GM18520 (cell line): ENCODE data around the gene SEC61B.
A peak's percentile ranks its signal among the peaks of the same experiment; 100 is the strongest.

Experiments used
- ATAC-seq: cut with Tn5 transposase; IDR thresholded peaks from one replicate; pipeline ENCODE4 v1.9.1; 2021; ENCODE audit not compliant: unreplicated experiment

SEC61B gene

DNA sequence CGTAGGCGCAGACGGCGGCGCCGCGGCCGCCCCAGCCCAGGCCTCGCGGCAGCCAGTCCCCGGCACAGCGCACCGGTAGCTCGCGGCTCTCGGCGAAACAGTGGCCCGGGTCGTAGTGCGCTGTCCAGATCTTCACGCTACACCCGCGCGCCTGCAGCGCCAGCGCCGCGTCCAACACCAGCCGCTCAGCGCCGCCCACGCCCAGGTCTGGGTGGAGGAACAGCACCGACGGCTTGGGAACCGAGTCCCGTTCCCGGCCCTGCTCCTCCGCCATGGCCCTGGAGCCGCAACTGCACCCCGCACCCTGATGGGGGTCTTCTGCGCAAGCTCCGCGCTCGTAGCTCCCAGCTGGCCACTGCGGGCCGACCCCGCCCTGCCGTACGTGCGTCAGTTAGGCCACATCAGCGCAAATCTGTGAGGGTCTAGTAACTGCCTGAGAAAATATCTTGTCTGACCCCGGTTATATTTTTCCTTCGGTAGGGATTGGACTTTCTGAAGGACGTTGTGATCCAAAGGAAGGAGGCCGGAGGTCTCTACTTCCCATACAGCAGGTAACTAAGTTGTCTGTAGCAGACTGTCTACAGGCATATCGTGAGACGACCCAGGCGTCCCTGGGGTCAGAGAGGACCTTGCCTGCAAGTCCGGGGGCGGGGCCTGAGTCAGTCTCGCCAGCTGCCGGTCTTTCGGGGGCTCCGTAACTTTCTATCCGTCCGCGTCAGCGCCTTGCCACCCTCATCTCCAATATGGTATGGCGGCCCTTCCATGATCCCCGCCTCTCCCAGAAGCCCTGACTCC lies at the start of gene SEC61B, which contains the start of gene ALG2:
Gene SEC61B, plus strand, starts transcription at position 662 of the 795 bp plus-strand sequence. Its CDS starts 82 bp downstream, at position 744.
Gene ALG2, minus strand, starts transcription at position 322 of the 795 bp plus-strand sequence. Its CDS starts 48 bp downstream, at position 274.
- peak; percentile 83 for ATAC-seq

DNA sequence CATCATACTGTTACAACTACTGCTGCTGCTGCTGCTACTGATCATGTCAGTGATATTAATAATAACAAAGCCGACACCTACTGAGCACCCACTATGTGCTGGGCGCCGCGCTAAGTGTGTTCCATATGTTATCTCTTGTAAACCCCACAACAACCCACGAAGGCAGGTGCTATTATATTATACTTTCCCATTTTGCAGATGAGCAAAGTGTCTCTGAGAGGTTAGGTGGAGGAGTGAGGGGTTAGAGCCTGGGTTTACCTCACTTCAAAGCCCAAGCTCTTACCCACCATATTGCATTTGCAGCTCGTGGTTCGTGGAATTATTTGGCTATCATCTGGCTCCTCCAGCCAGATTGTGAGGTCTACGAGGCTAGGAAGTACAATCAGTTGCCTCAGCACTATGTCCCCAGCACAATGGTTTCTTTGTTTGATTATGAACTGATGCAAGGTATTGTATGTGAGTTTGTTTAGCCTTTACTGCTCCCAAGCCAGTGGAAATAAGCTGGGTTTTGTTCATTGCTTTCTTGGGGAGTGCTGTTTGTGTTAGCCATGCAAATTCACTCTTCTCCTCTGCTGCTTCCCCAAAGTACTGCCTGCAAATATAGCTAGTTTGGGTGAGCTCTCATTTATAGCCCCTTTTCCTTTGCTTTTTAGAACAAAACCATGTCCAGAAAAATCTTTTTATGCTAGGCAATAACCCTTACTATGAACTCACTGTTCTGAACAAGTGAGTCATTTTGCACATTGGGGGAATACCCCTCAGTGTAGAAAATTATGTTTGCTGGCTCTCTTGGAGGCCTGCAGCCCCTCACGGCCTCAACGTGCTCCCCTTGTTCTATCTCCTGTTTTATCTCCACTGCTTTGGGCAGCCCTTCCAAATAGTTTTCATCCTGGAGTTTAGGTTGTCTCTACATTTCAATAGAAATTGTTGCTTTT lies 48.2 kb upstream of the SEC61B start:
- peak; percentile 74 for ATAC-seq

DNA sequence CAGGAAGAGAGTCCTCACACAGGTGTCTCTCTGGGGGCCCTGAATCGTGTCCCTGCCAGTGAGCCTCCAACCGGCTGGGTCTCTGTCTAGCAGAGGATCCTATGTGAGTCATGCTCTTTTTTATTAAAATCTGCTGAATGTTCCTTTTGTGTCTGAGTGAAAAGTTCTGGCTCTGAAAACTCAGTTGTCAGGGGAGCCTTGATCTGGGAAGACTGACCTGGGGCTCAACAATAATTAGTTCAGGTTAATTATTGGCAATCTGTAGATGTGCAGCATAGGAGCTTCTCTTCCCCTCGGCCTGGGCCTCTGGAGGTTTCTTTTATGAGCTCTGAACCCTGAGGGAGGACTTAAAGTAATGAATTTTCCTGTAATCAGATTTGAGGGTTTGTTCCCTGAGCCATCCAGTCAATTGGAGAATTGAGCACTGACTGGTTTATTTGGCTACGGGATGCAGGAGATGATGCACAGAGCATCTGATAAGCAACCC lies 45.5 kb upstream of the SEC61B start:
- no peak for ATAC-seq

DNA sequence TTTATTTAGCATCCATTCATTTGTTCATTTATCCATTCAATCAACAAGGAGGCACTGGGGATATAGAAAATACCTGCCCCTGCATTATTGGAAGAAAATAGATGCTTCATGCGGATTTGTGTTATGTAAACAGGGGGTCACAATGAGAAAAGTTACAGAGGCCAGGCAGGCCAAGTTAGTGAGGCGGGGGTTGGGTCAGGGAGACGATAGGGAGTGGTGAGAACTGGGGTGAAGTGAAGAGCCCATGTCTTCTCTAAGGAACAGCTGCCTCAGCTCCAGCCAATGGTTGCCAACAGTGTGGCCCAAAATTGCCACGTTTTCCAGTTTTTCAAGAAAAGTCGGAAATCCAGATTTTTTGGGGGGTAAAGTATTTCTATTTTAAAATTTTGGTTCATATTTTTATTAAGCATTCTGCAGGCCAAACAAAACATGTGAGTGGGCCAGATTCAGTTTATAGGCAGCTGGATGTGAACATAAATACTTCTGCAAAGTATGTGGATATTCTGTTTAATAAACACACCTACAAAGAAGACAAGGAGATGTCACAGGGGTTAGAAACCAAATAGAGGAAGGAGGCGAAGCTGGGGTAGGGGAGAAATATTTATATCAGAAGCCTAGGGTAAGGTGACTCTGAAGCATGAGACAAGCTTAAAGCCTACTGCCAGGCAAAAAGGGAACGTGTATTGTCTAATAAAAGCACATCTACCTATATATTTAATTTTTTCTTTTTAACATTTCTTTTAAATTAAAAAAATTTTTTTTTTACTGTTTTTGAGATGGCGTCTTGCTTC lies 44.3 kb upstream of the SEC61B start:
- no peak for ATAC-seq

DNA sequence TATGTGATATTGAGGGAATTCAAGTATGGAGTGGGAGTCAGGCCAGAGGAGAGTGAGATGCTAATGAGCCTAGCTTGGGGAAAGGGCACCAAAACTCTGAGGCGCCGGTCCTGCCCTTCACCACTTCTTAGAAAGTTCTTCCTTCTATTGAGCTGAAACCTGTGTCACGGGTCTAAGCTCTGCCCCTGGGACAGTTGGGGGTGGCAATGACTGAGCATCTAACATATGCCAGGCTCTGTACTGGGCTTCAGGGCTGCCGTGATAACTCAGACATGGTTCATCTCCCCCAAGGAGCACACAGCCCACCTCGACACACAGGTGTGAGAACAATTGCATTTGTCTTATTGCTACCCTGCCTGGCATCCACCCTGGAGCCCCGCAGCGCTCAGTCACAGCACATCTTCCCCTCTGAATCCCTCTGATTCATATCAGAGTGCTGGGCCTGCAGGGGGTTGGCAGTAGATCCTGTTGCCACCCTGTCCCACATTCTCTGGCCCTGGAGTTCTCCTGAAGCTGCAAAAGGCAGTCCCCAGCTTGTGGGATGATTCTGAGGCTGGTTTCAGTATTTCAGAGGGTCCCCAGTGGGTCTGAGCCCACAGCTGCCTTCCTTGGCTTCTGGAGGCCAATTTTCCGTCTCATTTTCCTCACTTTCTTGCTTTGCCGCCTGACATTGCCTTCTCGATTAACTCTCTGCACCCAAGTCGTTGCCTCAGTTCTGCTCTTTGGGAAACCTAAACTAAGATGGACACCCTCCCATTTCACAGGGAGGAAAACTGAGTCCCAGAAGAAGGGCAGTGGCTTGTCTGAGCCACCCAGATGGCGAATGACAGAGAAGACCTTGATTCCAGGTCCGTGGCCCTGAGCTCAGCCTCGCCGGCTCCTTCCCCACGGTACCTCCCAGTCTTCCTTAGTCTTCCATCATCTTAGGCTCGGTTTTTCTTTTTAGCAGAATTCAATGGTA lies 42.9 kb upstream of the SEC61B start:
- ATAC-seq = no peak

DNA sequence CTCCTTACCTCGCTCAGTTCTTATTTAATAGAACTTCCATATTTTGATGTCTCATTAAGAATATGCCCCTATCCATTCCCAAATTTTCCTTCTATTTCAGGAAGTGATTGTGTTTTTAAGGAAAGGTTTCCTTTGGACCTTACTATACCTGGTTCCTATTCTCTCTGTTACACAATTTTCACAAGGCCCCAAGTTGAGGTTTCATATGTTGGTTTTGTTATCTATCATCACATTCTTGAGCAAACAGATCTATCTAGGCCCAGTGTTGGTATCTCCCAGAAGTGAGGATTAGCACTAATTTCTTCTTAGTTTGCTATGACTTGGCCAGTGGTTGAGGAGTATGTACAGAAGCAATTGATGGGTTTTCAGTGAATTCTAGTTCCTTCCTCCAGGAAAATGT lies 41.9 kb upstream of the SEC61B start:
- peak; percentile 44 for ATAC-seq

DNA sequence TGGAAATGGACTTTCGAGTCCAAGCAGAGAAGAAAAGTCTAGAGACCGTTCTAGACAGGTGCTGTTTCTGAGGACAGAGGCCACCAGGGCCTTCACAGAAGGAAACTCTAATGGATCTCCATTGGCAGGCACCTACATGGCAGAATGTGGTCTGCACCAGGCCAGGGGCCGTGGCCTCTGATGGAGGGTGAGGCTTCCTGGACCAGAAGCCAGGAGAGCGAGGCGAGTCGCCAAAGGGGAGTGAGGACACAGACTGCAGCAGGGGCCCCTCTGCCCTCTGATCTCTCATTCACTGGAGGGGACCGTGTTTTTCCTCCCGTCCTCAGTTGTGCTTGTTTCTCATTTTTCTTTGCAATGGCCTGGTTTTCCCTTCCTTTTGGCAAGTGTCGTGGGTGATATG lies 41.4 kb upstream of the SEC61B start:
- ATAC-seq = no peak

DNA sequence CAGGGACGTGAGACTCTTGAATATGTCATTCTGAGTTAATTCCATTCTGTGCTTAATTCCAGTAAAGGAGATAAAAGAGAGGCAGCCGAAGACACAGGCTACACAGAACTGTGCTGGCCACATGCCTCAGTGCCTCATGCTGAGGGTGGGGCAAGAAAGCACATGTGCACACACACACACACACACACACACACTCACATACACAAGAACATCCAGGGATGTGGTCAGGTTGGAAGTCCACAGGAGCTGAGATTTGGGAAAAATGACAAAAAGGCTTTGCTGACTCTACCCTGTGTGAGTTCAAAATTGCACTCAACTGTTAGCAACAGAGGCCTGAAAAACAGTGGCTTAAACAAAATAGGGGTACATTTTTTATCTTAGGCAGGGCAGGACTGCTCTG lies 40.9 kb upstream of the SEC61B start:
- no peak for ATAC-seq

DNA sequence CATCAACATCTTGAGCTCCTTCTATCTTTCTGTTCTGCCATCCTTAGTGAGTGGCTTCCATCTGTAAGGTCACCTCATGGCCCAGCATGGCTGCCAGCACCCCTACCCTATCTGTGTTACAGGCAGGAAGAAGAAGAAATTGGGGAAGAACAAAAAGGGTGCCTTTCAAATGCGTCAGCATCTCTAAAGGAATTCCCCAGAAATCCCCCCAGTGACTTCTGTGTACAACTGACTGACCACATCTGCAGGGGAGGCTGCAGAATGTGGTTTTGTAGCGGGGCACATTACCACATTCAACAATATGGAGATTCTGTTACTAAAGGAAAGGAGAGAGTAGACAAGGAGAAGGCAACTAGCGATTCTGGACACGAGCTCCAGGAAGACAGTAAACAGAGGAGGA lies 40.5 kb upstream of the SEC61B start:
- ATAC-seq = peak; percentile 49

DNA sequence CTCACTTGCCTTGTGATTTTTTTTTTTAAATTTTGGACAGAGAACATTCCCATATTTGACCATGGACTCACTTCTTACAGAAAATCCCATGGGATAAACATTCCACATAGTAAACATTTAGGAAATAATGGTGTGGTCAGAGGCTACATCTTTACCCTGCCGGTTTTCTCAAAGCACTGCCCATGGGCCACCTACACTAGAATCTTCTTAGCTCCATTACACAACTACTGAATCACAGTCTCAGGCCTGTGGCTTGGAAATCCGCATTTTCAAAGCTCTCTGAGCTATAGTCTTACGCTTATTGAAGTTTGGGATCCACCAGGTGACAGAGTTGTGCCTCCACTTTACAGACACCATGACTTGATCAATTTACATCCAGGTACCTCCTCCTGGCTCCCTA lies 39.7 kb upstream of the SEC61B start:
- ATAC-seq = no peak

DNA sequence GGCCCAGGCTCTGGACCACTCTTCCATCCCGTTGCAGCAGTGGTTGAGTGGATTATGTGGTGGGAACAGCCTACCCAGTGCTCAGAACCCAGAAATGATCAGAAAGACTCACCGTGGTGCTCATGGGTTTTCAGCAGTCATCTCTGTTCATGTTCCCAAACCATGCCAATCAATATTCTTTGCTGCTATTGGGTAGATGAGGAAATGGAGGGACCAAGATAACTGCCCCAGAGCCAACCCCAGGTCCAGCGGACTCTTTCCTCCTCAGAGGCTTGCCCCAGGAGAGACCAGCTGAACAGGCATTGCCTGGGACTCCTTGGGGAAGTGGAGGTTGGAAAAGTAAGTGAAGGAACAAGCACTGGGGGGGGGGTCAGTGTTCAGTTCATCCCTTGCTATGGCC lies 38.5 kb upstream of the SEC61B start:
- ATAC-seq = no peak

DNA sequence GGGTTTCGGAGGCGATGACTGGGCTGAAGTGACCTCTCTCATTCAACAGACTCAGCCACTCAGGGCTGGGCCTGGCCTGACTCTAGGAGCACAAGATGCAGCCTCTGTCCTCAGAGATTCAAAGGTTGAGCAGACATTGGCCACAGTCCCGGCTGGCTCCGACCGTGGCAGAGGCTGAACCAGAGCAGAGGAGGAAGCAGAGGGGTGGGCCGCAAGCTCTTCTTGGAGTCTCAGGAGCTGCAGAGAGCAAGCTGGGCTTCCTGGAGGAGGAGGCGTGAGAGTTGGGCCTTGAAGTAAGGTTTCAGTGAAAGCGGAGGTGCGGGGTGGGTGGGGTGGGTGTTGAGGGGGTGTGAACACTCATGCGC lies 38.0 kb upstream of the SEC61B start:
- no peak for ATAC-seq

DNA sequence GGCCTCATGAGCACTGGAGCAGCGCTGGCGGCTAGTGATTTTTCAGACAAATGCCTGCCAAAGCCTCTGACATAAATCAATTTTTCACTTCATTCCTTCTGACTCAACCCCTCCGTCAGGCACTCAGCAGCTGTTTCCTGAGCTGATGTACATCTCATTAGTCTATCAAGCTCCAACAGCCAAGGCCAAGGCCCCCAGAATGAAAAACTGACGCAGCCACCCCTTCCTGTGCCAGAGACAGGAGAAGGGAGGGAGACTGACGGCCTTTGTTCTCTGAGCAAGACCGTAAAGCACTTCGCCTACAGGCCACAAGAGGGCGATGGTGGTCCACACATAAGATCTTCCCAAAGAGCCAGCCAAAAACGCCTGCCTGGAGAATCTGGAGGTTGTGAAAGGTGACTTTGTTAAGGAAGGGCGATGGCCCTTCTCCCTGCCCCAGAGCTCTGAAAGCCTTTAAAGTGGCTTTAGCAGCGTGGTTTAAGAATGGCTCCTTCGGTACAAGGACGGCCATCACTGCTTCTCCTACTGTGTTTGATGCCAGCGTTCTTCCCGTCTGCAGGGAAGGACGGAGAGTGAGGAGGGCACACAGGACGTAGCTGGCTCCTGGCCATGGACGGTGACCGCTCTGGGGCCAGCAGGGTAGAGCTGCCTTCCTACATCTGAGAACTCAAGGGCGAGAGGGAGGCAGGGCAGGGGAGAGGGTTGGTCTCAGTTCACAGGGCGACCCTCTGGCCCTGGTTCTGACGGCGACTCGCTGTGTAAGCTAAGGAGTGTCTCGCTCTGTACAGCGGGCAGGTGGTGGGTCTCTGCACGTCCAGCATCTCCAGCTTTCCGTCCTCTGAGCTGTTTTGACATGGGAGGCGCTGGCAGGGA lies 37.4 kb upstream of the SEC61B start:
- ATAC-seq = no peak

DNA sequence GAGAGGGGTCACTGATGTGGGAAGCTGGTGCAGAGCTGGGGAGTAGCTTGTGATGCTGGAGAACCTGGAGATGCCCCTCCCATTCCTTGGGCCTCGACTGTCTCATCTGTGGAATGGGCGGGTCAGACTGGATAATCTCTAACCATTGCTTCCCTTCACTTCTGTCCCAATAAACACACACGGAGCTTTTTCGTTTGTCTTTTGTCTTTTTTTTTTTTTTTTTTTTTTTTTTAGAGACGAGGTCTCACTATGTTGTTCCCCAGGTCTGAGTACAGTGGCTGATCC lies 36.8 kb upstream of the SEC61B start:
- ATAC-seq = no peak

DNA sequence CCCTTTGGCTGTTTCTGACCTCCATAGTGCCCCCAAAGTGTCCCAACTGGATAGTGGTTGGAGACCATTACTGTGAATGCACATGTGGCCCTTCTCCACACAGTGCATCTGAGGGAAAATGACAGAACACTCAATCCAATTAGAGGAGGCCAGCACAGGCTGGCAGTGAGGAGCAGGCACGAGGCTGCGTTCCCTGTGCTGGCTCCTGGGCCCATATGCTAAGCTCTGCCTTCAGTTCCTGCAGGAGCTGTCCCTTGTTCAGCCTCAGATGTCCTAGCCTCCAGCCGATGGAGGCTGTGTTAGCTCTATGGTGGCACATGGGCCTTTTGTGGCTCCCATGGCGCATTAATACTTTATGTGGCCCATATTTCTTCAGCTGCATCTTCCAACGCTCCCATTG lies 36.1 kb upstream of the SEC61B start:
- no peak for ATAC-seq

DNA sequence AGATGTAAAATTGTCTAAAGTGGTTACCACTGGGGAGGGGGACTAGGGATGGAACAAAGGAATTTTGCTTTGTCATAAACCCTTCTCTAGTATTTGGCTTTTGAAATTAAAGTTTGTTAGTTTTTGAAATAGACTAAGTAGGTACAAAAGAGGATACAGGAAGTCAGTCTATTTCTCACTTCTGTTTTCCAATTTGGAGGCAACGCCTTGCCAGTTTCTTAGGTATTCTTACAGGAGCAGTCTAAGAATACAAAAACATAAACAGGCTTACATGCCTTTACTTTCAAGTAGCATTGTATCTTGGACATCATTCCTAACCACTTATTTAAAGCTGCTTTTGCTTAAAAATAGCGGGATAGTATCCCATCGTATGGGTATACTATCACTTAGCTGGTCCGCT lies 34.8 kb upstream of the SEC61B start:
- no peak for ATAC-seq

DNA sequence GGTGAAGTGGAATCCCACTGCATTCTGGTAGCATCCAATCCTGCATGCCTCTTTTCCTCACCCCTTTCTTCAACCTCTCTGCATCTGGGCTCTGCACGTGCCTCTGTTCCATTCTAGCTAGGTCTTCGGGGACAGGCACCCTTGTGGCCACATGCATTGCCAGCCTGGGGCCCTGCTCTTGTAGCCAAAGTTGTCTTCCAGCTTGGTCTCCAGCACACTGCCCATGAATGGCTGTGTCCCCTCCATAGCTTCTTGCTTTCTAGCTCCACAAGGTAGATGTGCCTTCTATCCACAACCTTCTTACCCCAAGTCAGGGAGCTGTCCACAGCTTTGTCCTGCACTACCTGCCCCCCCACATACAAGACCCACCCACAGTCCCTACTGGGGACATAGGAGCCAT lies 32.9 kb upstream of the SEC61B start:
- ATAC-seq = no peak

DNA sequence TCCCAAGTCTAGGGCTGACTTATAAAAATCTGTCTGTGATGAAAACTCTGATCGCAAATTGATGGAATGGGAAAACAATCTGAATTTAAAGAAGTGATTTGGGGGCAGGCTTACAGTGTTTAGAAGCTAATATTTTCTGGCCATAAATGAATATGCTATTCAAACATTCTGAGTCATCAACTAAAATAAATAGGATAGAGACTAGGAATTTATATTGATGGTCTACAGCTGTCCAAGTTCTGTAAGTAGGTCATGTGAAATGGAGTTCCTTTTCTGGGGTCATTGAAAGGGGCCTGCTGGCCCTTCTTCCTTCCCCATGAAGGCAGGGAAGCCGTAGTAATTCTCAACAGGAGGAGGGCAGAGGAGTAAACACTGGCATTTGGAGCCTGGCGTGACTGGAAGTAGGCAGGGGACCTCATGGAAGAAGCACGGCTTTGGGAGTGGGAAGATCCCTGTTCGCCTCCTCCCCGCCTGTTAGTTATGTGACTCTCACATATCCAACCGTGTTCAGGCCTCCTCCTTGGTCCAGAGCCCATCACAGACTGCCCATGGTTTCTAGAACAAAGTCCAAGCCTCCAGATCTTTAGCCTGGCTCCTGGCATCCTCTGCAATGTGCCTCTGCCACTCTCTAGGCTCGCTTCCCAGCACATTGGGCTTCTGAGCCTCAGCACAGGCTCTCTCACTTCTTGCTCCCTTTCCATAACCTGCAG lies 32.0 kb upstream of the SEC61B start:
- no peak for ATAC-seq
